Stimulated activated CD4-positive, alpha-beta T cell treated with anti-CD3 and anti-CD28 coated beads, Interleukin-1b, Interleukin-23, amount 100 ng/mL, for 48 hours (primary cell): Measurements from ENCODE around the gene IQSEC3.

Source experiments
- DNase-seq: peaks from one replicate; pipeline ENCODE4 v3.0.0-alpha.2; 2020

IQSEC3 gene

DNA sequence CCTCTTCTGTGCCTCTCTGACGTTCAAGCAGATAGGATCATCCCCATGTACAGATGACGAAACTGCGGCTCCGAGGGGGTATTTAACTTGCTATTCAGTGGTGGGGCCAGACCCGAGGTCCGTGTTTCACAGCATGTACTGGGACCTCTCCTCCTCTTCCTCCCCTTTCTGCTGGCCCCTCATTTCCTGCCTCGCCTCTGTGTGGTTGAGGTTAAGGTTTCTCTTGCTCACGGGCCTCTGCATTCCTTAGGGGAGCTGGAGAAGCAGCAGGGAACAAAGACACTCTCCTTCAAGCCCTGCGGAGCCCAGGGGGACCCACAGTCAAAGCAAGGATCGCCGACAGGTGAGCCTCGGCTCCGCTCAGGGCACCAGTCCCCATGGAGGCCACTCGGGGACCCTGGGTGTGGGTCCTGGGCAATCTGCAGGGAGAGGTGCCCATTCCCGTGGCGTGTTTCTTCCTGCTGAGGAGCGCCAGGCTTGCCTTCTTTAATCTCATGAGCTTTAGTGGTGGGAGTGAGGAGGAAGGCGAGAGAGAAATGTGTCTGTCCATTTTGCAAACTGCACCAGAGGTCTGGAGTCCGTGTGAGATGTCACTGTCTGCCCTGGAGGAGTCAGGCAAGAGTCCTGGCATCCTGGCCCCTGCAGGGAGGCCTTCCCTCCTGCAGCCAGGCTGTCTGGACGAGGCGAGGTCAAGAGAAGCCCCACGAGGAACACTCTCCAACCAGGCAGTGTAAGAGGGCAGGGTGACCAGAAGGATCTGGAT lies 102.4 kb downstream of the IQSEC3 start:
- DNase-seq = no peak

- DNase-seq = no peak
Observed at GRCh38 chr12:169528-170370, 103.2 kb downstream of the IQSEC3 start.

DNA sequence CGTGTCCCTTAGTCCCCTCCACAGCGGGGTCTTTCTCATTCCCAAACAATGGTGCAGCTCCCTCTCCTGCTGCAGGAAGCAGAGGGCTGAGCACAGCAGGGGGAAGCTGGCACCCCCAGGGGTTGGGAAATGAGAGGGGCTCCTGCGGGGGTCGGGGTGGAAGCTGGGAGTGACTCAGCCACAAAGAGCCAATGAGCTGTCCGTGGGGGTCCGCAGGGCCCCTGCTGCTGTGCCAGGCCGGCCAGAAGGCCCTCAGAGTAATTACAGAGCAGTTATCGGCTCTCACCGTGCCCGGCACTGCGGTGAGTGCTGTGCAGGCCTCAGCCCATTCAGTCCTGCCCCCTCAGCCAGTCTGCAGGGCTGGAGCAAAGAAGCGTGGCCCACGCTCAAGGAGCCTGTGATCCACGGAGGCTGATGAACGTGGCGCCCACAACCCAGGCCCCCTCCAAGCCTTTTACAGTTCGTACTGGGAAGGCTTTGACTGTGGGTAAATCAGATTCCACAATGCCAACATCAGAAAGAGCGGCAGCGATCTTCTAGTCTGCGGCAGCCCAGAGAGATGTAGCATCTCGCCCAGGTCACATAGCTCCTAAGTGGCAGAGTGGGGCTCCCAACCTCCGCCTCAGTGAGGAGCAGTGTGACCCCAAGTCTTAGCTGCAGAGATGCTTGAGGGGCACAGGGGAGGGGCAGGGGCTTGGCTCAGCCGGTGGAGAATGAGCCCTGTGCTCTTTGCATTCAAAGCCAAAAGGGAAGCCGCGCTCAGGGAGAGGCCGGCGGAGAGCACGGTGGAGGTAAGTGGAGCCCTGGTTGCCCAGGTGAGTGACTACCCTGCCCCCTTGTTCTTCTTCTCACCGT lies 104.0 kb downstream of the IQSEC3 start:
- no peak for DNase-seq

GRCh38 chr12:171276-171675 lies 104.7 kb downstream of the IQSEC3 start:
- DNase-seq = no peak

DNA sequence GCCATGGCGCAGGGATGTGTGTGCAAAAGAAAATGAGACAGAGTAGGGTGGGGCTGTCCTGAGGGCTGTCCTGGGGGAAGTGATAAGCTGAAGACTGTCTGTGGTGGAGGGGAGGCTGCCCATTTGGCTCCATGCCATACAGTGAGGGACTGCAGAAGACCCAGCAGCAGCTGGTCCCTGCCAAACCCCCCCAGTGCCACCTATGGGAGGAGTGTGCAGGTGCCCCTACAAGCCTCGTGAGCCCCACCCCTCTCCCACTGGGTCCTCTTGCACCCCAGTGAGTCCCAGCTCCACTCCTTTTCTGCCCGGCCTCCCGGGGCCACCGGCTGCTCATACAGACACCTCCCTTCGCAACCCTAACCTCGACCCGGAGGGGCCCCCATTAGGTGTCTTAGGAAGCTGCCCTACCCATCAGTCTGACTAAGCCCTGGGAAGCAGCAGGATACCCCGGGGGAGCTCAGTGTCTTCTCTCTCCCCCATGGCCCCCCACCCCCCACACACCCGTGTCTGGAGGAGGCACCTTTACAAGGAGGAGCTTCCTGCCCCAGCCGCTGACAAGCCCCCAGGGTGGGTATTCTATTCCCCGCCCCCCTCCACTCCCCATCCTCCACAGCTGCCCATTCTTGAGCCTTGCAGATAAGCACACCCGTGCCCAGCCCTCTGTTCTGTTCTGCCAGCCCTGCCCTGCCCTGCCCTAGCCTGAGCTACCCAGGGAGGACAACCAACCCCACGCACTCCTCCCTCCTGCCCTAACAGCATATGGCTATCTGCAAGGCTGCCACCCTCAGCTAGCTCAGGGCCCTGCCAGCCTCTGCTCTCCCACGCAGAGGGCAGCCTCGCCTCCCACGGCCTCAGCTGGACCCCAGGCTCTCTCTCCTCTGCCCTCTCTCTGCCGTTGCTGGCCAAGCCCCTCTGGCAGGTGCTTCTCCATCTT lies 105.4 kb downstream of the IQSEC3 start:
- no peak for DNase-seq

DNA sequence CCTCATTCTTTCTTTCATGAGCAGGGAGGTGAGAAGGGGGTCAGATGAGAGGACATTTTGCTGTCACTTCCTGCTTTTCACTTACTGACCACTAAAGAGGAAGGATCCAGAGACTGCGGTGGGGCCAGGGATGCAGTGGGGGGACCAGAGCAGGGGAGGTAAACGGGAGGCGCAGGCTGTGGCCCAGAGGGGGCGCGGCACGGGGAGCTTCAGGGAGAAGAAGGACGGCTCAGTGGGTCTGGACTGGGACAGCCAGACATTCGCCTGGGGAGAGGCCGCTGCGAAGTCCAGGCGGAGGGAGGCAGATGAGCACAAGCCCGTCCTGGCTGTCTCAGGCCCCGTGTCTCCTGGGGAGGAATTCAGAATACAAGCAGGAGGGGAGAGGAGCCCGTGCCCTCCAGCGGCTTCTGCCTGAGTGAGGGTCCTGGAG lies 106.2 kb downstream of the IQSEC3 start:
- no peak for DNase-seq

DNA sequence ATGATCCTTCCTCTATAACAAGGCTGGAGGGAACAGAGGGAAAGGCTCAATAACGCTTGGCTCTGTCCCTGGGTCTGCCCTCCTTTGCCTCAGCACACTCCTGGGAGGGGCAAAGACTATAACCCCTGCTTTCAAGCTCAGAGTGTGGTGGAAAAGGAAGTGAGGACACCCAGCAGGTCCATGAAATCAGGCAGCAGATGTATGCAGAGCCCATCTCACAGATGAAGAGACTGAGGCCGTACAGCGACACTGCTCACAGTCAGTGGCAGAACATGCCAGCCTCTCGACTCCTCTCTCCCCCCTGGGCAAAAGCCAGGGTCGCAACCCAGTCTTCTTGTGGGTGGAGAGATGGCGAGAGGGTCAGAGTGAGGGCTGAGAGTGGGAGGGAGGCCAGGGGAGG lies 107.6 kb downstream of the IQSEC3 start:
- no peak for DNase-seq

DNA sequence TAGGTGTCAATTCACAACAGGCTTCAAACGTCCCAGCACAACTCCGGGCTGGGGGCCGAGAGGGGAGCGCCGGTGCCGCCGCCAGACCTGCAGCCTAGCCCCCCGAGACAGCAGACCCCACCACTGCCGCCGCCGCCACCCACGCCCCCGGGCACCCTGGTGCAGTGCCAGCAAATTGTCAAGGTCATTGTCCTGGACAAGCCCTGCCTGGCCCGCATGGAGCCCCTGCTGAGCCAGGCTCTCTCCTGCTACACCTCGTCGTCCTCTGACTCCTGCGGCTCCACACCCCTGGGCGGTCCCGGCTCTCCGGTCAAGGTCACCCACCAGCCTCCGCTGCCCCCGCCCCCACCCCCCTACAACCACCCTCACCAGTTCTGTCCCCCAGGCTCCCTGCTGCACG lies 108.0 kb downstream of the IQSEC3 start:
- DNase-seq = no peak

DNA sequence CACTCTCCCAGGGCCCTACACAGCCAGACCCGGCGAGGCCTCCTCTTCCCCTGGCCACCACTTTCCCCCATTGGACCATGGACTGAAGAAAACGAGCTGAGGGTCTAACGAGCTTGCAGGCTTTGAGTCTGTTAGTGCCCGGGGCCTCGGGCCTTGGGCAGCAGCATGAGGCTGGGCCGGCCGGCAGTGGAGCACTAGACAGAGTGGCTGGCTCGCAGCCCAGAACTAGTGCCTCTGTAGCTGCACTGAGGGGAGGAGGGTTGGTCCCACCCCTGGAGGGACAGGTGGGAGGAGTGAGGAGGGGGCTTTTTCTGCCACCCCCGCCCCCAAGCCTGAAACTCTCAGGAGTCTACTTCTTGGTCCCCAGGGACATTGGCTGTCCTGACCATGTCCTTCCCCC lies 108.7 kb downstream of the IQSEC3 start:
- DNase-seq = no peak

- no peak for DNase-seq
Observed at GRCh38 chr12:175759-176158, 109.2 kb downstream of the IQSEC3 start.

DNA sequence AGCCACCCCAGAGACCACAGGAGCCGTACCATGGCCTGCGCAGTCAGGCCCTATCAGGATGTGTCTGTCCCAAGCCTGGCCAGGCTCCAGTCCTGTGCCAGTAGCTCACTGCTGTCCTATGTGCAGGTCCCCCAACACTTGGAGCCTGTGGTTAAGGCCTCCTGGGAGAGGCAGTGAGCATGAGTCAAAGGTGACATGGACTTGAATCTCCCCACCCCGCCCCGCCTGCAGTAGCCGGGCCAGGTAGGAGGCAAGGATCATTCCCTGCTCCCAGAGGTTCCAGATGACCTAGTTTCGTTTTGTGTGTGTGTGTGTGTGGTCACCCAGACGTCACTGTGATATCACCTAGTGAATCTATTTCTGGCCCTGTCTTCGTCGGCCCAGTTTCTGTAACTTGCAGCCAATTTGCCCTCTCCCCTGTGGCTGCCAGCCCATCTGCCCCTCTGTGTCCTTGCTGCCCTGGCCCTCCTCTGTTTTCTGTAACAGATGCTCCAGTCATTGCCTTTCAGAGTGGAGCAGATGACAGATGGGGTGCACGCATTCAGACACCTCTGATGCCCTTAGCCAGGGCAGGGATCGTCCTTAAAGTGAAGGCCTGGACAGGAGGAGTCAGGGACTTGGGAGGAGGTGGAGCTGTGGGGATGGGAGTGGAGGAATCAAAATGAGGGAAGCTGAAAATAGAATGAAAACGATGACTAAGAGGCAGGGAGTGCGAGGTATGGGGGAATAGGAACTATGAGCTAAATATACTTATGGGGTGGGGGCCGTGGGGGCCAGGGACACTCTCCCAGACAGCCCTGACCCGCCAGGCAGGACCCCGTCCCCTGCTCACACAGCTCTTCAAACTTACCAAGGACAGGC lies 110.0 kb downstream of the IQSEC3 start:
- no peak for DNase-seq

- DNase-seq = no peak
Observed at GRCh38 chr12:177336-177979, 110.9 kb downstream of the IQSEC3 start.

DNA sequence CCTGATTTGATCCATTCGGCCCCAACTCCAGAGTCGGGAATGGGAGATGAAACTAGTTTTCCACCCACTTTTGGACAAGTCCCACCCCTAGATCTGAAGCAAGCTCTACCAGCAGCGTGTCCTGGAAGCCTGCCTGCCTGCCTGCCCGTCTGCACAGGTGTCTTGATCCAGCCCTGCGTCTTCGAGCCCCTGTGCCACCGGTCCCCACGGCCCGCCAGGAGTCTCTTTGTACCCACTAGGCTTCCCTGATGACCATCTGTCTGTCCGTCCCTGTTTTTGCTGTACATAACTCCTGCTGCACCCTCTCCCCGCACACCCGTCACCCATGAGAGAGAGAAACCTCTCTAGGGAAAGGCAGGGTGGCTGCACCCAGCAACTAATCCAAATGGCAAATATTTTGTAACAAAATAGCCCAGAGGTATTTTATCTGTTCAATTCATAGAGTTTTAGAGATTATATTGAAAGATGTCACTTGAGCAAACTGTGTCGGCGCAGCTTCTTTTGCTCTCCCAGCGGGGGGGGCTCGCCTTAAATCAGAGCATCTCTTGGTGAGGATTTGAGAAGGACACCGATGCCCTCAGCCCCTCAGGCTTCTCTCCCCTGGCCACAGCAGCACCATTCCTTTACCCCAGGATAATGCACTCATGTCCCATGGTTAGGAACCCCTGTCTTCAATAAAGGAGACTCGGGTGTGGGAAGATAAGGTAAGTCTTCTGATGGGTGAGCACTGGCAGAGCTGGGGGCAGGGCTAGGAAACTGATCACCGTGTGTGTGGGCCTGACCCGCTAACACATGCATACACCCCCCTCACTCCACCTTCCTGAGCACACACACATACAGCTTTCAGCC lies 111.6 kb downstream of the IQSEC3 start:
- no peak for DNase-seq

- no peak for DNase-seq
Observed at GRCh38 chr12:178829-179109, 112.2 kb downstream of the IQSEC3 start.

DNA sequence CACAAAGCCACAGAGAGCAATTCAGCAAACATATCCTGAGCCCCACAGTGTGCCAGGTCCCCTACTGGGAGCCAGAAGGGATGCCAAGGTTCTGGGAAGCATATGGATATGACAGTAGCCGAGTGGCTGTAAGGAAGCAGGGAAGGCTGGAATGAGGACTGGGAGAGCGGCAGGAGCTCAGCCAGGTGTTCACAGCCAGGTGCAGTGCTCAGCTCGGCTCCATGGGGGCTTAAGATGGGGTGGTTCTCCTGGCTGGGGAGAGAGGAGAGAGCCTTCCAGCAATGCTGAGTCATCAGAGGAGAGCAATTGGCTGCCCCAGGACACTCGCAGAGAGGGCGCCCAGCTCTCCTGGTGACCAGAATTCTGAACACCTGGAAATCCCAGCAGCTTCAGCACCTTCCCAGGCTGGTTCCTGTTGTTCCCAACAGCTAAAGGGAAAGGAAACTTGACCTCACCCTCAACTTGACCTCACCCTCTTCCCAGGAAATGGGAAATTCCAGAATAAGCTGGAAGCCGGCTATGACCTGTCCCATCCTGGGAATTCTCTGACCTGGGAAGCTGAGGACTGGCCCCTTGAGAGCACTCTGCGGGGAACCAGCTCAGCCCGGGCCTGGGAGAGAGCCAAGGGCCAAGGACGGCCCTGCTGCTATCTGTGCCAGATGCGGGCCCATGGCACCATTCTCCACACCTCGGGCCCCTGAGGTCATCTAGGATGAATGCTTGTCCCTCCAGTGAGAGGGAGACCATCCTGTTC lies 112.7 kb downstream of the IQSEC3 start:
- no peak for DNase-seq

GRCh38 chr12:179885-180284 lies 113.3 kb downstream of the IQSEC3 start:
- DNase-seq = no peak

GRCh38 chr12:180445-180844 lies 113.9 kb downstream of the IQSEC3 start:
- no peak for DNase-seq

- no peak for DNase-seq
Observed at GRCh38 chr12:181921-182320, 115.4 kb downstream of the IQSEC3 start.

GRCh38 chr12:182381-182892 lies 115.9 kb downstream of the IQSEC3 start:
- no peak for DNase-seq
